NCI-H1694 treated with DMSO at 0.1 percent for 48 hours (cell line): ENCODE measurements around the gene ARL2.
A peak's percentile ranks its signal among the peaks of the same experiment; 100 is the strongest.
"Not testable (repeated sequence)": the region's sequence is repeated elsewhere in the genome, so short reads cannot be mapped to it uniquely, and the experiment has no call there.

Source experiments
- DNase-seq: peaks from one replicate; lab custom pipeline; 2025; lab: John Stamatoyannopoulos, UW

The ARL2 gene

GRCh38 chr11:65008016-65008415 lies 5.9 kb upstream of the ARL2 start:
- no peak for DNase-seq

GRCh38 chr11:65008873-65009272 lies 5.1 kb upstream of the ARL2 start:
- DNase-seq: no peak

- peak; percentile 80 for DNase-seq
Measured at GRCh38 chr11:65013130-65013887, 651 bp upstream of the ARL2 start.

GRCh38 chr11:65014726-65015227 lies 817 bp downstream of the ARL2 start:
- no peak for DNase-seq

GRCh38 chr11:65016705-65017104 lies 2.7 kb downstream of the ARL2 start:
- DNase-seq: no peak

GRCh38 chr11:65017937-65018336 lies 4.0 kb downstream of the ARL2 start:
- no peak for DNase-seq

- DNase-seq: no peak
Measured at GRCh38 chr11:65019824-65020223, 5.9 kb downstream of the ARL2 start.

- DNase-seq: no peak
Measured at GRCh38 chr11:65021003-65021402, 7.0 kb downstream of the ARL2 start.

GRCh38 chr11:65021509-65021908 lies 7.5 kb downstream of the ARL2 start:
- no peak for DNase-seq

GRCh38 chr11:65023502-65023901 lies 9.5 kb downstream of the ARL2 start:
- DNase-seq: not testable (repeated sequence)

GRCh38 chr11:65026810-65027209 lies 12.8 kb downstream of the ARL2 start:
- no peak for DNase-seq

GRCh38 chr11:65027213-65028067 lies 13.5 kb downstream of the ARL2 start, which contains the start of gene SNX15:
SNX15 (plus strand) TSS chr11:65027439; CDS start chr11:65027538, 99 bp downstream.
- DNase-seq: peak; percentile 94

- no peak for DNase-seq
Measured at GRCh38 chr11:65032216-65032615, 18.3 kb downstream of the ARL2 start.

GRCh38 chr11:65034423-65034822 lies 20.5 kb downstream of the ARL2 start:
- no peak for DNase-seq

- DNase-seq: no peak
Measured at GRCh38 chr11:65035579-65035978, 21.6 kb downstream of the ARL2 start.

GRCh38 chr11:65036931-65037330 lies 23.0 kb downstream of the ARL2 start:
- no peak for DNase-seq

- DNase-seq: no peak
Measured at GRCh38 chr11:65040520-65040846, 26.5 kb downstream of the ARL2 start.

GRCh38 chr11:65040847-65041622 lies 27.1 kb downstream of the ARL2 start, which contains the start of gene SAC3D1:
SAC3D1 (plus strand) TSS chr11:65041210; CDS start chr11:65041293, 83 bp downstream.
- peak; percentile 91 for DNase-seq

- DNase-seq: no peak
Measured at GRCh38 chr11:65042891-65043290, 28.9 kb downstream of the ARL2 start.

GRCh38 chr11:65043881-65044501 lies 30.0 kb downstream of the ARL2 start:
- DNase-seq: no peak

GRCh38 chr11:65045061-65045460 lies 31.1 kb downstream of the ARL2 start:
- DNase-seq: no peak

GRCh38 chr11:65045728-65046127 lies 31.8 kb downstream of the ARL2 start:
- no peak for DNase-seq
